Tibial nerve (tissue), 4 donors: ENCODE results near the gene SETDB1.

Source experiments
- CTCF ChIP-seq, 5 experiments: fragments of 200-600 bp in 3 of 5; fragments of 450-650 bp in 2 of 5; sonication (generic) in 3 of 5; IDR thresholded peaks; one replicate each; pipeline ENCODE4 v1.5.1; 2016 to 2019; ENCODE audit warnings: antibody characterized with exemption in 5 of 5, mild to moderate bottlenecking in 3 of 5, moderate library complexity in 2 of 5
- EP300 ChIP-seq, 2 donors: sonication (generic); formaldehyde crosslinking; IDR thresholded peaks; one replicate each; pipeline ENCODE4 v1.6.1; 2017; ENCODE audit warnings: antibody characterized with exemption in 2 of 2, mild to moderate bottlenecking in 1 of 2
- POLR2A ChIP-seq, 2 donors: fragments of 450-650 bp; IDR thresholded peaks; one replicate each; pipeline ENCODE4 v1.6.1; 2017; ENCODE audit warnings: antibody characterized with exemption in 2 of 2, mild to moderate bottlenecking in 2 of 2, moderate library complexity in 2 of 2

DNA sequence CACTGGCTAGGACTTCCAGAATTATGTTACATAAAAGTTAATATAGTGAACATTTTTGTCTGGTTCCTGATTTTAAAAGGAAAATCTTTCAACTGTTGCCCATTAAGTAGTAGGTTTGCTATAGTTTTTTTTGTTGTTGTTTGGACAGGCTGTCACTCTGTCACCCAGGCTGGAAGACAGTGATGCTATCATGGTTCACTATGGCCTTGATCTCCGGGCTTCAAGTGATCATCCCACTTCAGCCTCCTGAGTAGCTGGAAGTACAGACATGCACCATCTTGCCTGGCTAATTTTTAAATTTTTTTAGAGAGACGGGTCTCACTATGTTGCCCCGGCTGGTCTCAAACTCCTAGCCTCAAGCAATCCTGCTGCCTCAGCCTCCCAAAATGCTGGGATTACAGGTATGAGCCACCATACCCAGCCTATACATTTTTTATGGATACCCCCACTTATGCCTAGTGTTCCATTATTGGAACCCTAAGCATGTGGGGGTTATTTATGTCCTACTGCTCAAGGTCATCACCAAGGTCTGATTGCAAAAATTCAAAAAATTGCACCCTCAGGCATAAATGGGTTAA lies 32.7 kb upstream of the SETDB1 start:
- TF ChIP-seq POLR2A (IDR thresholded peaks at IDR 0.05): no peak
- no peak for TF ChIP-seq CTCF (IDR thresholded peaks at IDR 0.05)
- no peak for TF ChIP-seq EP300 (IDR thresholded peaks at IDR 0.05)
